Suppressor macrophage (primary cell): Measurements from ENCODE around the gene TTF2.

ENCODE experiments used
- DNase-seq, 4 experiments: peaks; one replicate each; pipeline ENCODE4 v3.0.0-alpha.2; 2020 to 2022
- total RNA-seq, 17 experiments: gene quantifications; one replicate each; lab custom pipeline; 2026; ENCODE audit warnings: mixed read lengths in 6 of 17, inconsistent platforms in 3 of 17; lab: John Stamatoyannopoulos, UW

The TTF2 gene
- 31.9 to 56.8 (median 43.1) reads per million in 17 experiments for total RNA-seq

GRCh38 chr1:117059678-117060440, at the start of gene TTF2:
Gene TTF2 (plus strand): TSS chr1:117060326. CDS start chr1:117060347, 21 bp downstream.
- DNase-seq: peak; percentile 95 to 99 (median 96)

GRCh38 chr1:117011334-117011733, 48.8 kb upstream of the TTF2 start:
- DNase-seq: no peak

GRCh38 chr1:117013309-117013858, 46.7 kb upstream of the TTF2 start:
- no peak for DNase-seq

- no peak for DNase-seq
These were observed 45.9 kb upstream of the TTF2 start for GRCh38 chr1:117014209-117014608.

GRCh38 chr1:117015724-117016123, 44.4 kb upstream of the TTF2 start:
- no peak for DNase-seq

GRCh38 chr1:117017062-117017461, 43.1 kb upstream of the TTF2 start:
- DNase-seq: no peak

- peak in 3 of 4 experiments; percentile 45 to 59 (median 53) for DNase-seq
These were observed 42.5 kb upstream of the TTF2 start for GRCh38 chr1:117017648-117018047.

- DNase-seq: no peak
These were observed 39.5 kb upstream of the TTF2 start for GRCh38 chr1:117020526-117021156.

GRCh38 chr1:117022114-117022513, 38.0 kb upstream of the TTF2 start:
- no peak for DNase-seq

- DNase-seq: no peak
These were observed 34.6 kb upstream of the TTF2 start for GRCh38 chr1:117025568-117025967.

- no peak for DNase-seq
These were observed 33.8 kb upstream of the TTF2 start for GRCh38 chr1:117026361-117026760.

GRCh38 chr1:117029685-117030084, 30.4 kb upstream of the TTF2 start:
- DNase-seq: no peak

- DNase-seq: no peak
These were observed 29.8 kb upstream of the TTF2 start for GRCh38 chr1:117030271-117030877.

GRCh38 chr1:117032266-117032665, 27.9 kb upstream of the TTF2 start:
- no peak for DNase-seq

- no peak for DNase-seq
These were observed 27.2 kb upstream of the TTF2 start for GRCh38 chr1:117032681-117033539.

- no peak for DNase-seq
These were observed 26.4 kb upstream of the TTF2 start for GRCh38 chr1:117033772-117034171.

GRCh38 chr1:117034791-117035290, 25.3 kb upstream of the TTF2 start:
- DNase-seq: no peak

GRCh38 chr1:117036018-117036461, 24.1 kb upstream of the TTF2 start:
- no peak for DNase-seq

- DNase-seq: no peak
These were observed 22.3 kb upstream of the TTF2 start for GRCh38 chr1:117037802-117038201.

- DNase-seq: no peak
These were observed 21.9 kb upstream of the TTF2 start for GRCh38 chr1:117038236-117038635.

GRCh38 chr1:117044217-117044616, 15.9 kb upstream of the TTF2 start:
- DNase-seq: no peak

GRCh38 chr1:117045644-117046043, 14.5 kb upstream of the TTF2 start:
- DNase-seq: peak; percentile 12 to 47 (median 42)
